ENCODE data around the gene SAP30L.

The SAP30L gene

DNA sequence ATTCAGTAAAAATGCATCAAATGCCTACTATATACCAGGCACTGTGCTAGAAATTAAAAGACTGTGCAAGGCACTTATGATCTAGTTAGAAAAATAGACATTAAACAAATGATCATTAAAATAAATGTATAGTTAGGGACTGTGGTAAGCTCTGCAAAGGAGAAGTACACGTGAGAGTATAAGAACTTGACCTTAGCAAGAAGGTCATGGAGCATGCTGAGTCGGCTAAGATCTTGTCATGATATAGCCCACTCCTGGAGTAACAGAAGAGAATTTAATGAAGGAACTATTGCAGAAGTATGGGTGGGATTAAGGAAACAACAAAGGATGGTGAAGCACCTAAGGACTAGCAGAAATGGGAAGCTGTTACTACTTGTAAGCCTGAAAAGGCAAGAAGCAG lies 23.5 kb upstream of the SAP30L start:
- no peak for DNase-seq

DNA sequence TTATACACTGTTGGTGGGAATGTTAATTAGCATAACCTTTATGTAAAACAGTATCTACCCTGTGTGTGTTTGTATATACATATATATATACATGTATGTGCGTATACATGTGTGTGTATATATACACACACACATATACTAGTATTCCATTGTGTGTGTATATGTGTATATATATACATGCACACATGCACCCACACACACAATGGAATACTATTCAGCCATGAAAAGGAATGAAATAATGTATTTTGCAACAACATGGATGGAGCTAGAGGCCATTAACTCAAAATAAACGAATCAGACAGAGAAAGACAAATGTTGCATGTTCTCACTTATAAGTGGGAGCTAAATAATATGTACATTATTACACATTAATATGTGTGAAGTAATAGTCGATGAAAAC lies 17.6 kb upstream of the SAP30L start:
- no peak for DNase-seq

DNA sequence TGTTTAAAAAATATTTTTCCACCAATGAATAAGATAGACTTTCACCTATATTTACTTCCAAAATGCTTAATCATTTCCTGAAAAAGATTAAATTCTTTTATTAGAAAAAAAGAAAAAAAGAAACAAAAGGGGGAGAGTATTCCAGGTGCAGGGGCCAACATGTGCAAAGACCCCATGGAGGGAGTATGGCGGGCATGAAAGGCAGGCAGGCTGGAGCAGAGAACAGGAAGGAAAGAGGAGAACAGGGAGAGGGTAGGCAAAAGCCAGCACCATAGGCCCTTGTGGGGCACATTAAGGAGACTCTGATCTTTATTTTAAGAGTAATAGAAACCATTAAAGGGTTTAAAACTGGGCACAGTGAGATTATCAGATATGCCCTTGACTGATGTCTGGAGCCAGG lies 16.5 kb upstream of the SAP30L start:
- no peak for DNase-seq

DNA sequence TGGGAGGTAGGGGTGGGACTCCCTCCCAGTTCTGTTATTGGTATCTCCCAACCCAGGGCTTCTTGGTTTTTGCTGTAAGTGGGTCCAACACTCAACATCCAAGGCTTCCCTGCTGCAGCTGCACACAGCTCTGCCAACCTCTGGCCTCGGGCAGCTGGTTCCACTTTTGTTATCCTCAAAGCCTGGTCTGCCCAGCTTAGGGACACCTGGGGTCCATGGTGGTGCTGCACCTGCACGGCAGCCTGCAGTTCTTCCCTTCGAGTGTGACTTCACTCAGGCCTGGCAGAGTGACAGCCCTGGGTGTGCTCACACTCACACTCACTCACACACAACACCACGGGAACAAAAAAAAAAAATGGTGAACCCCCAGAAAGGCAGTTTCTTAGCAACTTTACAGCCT lies 15.3 kb upstream of the SAP30L start:
- DNase-seq, result no peak

DNA sequence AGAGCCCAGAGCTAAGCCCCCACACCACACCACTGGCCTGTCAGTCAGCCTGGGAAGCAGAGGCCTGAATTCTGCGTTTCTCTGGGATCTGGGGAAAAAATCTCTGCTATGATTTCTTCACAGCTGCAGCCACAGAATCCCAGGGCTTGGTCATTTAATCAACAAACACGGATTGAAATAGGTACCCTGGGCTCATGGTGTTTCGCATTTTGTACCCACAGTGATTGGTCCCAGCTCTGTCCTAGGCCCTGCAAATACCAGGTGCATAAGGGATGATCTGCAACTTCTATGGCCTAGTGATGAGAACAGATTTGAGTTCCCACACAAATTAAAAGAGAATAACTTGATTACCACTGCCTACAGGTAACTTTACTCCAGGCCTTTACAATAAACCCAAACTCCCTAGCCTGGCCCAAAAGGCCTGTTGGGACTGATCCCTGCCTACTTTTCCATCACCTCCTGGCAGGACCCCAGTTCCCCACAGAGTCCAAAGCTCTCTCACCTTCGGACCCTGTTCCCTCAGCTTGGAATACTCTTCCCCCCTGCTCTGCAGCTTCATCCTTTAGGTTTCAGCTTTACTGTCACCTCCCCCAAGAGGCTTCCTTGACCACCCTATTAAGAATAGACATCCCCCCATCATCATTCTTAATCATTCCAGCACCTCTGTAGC lies 14.7 kb upstream of the SAP30L start:
- DNase-seq, result no peak

DNA sequence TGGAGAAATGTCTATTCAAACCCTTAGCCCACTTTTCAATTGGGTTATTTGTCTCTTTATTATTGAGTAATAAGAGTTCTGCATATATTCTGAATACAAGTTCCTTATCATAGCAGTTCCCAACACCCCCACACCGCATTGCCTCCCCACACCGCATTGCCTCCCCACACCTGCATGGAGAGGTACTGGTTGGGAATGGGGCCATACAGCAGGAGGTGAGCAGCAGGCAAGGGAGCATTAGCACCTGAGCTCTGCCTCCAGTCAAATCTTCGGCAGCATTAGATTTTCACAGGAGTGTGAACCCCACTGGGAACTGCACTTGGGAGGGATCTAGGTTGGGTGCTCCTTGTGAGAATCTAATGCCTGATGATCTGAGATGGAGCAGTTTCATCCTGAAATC lies 10.6 kb upstream of the SAP30L start:
- no peak for DNase-seq

DNA sequence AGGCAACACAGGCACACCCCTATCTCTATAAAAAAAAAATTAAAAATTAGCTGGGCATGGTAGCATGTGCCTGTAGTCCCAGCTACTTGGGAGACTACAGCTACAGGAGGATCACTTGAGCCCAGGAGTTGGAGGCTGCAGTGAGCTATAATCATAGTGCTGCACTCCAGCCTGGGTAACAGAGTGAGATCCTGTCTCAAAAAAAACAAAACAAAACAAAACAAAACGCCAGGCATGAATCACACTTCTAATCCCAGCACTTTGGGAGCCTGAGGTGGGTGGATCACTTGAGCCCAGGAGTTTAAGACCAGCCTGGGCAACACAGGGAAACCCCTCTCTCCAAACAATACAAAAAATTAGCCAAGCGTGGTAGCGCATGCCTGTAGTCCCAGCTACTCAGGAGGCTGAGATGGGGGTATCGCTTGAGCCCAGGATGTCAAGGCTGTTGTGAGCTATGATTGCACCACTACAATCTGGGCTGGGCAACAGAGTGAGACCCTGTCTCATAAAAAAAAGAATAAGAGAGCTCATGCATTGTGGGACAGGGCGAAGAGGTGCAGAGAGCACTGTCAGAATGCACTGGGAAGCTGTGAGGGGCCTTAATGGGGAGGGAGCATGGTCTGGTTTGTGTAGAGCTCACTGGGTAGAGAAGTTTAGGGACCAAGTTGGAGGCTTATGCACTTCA lies 8.4 kb upstream of the SAP30L start:
- DNase-seq, result no peak

DNA sequence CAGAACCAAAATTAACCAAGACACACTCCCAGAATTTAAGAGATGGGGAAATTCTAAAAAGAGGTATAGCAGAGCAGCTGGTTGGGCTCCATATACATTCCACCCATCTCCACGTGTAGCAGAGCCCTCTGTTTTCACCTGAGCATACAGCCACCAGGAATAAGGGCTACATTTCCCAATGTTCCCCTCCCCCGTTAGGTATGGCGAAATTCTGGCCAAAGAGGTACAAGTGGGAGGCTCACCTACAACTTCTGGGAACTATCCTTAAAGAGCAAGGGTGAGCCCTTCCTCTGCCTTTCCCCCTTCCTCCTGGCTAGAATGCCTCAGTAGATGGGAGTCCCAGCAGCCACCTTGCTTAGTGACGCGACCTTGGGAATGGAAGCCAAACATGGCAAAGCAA lies 5.3 kb upstream of the SAP30L start:
- DNase-seq, result no peak

DNA sequence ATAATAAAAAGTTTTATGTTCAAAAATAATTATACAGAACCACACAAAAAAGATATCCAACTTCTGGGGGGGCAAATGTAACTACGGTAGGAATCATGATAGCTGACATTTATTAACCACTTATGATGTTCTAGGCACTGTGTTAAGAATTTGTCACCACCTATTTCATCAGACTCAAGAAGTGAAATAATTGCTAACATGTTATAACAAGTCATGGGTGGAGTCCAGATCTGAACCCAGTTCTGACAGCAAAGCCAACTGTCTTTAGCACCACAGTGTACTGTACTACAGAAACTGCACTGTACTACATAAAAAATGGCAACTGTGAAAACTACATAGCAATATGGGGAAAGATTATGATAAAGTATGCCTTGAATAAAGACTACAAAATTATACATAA lies 3.0 kb upstream of the SAP30L start:
- DNase-seq, result no peak

DNA sequence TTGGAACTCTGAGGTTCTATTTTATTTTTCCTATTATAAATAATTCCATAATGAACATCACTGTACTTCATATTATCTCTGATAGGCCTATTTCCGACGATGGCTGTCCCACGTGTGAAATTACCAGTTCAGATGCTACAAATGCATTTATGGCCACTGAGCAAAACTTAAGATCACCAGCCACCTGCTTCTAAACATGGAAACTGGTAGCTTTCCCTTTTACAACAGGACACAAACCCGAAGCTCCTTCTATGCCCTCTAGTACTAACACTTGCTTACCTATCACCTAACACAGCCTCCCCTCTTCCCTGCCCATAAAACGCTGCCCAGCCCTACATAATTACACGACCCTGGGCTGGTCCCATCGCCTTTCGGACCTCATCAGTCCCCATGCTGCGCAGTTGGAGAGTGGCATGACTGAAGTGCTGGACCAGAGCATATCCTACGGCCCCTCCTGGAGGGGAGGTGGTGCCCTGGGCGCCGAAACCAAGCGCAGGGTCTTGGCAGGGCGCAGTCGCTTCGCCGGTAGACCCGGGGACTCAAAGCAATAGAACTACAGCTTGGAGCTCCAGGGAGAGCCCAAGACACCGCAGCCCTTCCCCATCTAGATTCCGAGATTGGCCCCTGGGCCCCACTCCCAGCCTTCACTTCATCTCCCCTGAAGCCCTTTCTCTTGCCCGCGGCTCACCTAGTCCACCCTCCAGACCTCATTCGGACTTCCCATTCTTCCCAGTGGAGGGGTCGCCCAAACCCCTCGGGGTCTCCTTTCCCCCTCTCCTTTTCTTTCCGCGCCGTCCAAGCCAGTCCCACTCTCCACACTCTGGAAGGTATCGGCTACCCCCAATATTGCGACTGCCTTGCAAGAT lies 1.0 kb upstream of the SAP30L start:
- peak; percentile 27 for DNase-seq

DNA sequence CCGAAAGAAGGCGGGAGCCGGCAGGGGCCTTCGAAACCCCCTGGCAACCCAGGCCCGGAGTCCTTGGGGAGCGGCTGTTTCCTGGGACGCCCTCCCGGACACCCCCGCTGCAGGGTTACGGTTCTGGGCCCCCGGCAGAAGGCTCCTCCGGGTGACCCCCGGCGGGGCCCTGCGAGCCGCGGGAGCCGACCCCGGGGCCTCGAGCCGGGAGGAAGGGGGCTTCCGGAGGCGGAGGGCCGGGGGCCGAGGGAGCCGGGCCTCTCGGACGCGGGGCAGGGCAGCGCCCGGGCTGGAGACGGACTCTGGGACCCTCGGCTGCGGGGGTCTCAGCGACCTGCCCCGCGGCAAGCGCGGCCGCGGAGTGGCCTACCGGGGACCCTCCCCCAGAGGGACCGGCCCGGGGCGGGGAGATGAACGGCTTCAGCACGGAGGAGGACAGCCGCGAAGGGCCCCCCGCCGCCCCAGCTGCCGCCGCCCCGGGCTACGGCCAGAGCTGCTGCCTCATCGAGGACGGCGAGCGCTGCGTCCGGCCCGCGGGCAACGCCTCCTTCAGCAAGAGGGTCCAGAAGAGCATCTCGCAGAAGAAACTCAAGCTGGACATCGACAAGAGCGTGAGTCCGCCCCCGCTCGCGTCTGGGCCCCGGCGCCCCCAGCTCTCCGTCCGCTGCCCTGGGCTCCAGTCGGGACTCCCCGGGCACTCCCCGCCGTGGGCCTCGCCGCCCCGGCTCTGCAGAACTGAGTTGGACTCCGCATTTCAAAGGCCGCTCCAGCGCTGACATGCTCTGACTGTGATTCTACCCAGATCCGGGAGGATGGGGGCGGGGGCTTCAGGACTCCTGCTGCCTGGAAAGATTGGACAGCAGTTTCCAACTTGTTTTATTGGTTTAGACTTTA lies 645 bp downstream of the SAP30L start:
- no peak for DNase-seq

DNA sequence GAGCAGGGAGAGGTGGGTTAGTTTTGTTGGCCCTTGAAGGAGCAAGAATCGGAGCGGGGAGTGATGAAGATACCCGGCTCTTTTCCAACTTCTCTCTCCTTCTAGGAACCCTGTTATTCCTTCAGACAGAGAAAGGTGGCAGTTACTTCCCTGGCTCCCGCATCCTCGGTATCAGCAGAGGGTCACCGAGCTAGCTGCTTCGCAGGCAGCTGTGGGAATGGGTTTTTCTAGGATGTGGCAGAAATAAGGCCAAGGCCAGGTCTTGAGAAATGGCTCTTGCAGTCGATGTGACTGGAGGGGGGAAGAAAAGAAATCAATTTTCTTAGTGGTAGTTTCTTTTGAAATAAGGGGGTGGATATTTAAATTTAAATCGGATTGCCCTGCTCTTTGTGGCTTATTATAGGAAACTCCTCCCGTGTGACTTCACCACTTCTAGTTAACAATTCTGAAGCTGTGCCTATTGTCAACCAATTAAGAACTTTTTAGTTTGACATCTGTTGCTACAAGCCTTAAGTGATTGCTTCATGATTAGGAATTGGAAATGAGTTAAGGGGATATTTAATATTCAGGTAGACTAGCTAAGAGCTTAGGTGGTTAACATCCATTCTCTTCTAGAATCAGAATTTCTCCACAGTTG lies 1.4 kb downstream of the SAP30L start:
- DNase-seq, result no peak

DNA sequence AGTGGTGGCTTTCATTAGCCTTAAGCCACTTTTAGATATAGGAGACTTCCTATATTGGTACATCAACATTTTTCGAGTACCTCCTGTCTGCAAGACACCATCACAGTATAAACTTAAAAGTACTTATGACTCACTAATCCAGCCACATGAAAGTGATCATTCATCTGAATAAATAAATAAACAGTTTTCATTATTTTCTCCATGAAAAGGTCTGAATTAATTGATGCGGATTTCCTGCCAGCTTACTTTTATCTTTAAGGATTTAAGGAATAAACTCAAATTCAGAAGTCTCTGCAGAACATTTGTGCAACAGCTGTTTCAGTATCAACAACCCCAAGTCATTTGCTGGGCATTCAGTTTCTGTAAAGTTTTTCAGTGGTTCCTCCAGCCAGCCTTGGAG lies 4.0 kb downstream of the SAP30L start:
- no peak for DNase-seq

DNA sequence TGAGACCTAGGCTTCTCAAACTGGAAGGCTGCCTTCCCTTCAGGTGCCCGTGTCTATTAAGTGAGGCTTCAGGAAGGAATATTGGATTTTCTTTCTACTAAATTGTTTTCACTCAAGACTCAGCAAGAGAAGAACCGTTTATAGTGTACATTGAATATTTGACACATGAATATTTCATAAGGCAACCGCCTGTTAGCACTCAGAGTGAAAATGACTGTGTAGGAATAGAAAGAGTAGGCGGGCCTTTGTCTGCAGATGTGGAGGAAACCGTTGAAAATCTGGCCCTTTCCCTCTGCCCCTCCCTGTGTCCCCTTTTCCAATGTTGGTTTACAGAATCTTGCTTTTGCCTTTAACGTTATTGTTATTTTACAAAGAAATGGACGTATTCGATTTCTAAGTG lies 6.2 kb downstream of the SAP30L start:
- no peak for DNase-seq

DNA sequence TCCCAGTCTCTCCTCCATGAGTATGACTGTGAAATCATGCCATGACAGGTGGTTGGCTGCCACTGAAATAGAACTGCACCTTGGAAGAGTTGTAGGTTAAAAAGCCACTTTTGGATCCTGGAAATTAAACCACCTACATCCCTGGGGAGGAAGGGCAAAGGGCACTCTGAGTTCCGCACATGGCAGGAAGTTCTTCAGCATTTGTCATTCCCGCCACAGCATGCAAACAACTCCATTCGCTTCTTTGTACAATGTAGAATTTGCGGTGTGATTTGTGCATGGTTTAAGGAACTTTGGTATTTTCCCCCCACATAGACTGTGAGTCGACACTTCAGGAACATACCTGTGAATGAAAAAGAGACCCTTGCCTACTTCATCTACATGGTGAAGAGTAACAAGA lies 9.8 kb downstream of the SAP30L start:
- no peak for DNase-seq

DNA sequence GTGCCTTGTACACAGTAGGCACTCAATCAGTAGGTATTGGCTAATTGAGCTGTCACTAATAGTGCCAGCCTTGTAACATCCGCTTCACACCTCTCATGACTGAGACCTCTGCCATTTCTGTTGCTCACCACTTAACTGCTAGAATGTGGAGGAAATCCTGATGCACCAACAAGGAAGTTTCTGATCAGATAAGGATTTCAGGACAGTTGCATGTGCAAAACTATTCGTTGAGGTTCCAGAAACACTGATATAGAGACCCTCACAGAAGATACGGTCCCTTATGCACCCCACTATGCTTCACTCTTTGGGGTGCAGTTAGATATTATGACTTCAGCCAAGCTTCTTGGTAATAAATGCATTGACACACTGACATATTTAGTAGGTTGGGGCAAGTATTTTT lies 10.7 kb downstream of the SAP30L start:
- DNase-seq, result peak; percentile 78

DNA sequence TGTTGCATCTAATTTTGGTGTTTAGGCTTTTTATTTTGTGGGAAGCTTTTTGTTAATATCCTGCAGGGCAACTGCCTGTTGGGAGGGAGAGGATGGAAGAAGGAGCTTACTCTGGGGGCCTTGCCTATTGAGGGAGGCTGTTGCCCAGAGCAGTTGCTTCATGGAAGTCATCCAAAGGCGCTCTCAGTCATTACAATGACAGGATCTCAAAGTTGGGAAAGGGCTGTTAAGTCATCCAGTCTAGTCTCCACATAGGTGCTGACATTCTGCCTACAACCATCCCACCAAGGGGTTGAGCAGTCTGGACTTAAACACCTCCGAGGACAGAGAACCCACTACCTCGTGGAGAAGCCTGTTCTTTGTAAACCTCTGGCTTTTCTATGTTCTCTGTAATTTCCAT lies 13.2 kb downstream of the SAP30L start:
- no peak for DNase-seq

DNA sequence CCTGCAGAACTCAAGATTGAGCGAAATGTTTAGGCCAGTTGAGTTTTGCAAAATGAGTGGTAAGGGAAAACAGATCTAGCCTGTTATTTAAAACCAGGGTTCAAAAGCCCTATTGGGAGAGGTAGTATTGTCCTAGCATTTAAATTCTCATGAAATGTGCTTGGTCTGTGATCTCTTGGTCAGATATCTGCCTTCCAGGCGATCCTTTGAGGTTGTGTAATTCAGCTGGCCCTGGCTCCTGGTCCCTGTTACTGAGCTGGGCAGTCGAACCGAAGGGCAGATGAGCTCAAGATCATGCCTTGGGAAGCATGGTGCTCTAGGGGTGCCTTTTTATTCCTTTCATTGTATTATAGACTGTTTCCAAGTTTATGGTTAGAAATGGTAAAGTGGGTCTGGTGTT lies 14.4 kb downstream of the SAP30L start:
- DNase-seq, result no peak

DNA sequence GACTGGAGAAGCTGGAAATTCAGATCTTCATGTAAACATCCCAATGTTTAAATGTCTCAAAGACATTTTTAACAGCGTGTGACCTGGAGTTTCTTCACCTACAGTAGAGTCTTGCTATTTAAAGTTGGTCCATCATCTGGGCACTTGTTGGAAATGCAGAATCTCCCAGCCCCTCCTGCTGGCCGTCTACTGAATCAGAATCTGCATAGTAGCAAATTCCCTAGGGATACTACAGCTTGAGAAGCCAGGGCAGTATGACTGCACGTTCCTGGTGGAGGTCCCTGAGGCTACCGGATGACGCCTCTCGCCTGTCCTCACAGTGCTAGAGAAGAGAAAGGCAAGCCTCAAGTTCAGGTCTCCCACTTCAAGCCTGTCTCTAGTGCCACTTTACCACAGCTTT lies 15.7 kb downstream of the SAP30L start:
- no peak for DNase-seq

DNA sequence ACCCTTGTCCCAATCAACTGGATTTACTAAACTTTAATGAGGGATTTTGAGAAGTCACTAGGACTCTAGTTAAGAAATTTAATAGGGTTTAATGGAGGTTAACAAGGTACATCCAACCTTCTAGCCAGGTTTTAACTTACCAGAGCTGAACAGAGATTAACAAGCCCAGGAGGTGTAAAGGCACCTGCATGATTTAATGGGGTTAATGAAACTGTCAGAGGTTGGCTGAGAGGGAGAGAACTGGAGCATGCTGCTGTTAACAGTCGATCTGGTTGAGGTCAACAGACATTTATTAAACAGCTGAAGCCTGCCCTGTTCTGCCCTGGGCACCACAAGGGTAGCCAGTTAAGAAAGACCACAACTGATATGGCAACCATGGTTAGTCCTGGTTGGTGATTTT lies 18.6 kb downstream of the SAP30L start:
- no peak for DNase-seq

DNA sequence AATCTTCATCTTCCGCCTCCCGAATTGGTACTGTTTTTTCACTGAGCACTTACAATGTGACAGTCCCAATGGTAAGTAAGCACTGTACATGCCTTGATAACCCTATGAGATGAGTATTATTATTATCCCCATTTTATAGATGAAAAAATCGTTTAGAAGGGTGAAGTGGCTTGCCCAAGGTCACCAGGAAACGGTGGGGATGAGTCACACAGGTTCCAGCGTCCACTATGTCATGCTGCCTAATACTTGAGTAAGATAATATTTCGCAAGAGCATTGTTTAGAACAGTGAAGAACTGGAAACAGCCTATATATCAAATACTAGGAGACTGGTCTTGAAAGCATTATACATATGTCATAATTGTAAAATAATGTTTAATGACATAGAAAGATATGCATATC lies 19.4 kb downstream of the SAP30L start:
- no peak for DNase-seq

DNA sequence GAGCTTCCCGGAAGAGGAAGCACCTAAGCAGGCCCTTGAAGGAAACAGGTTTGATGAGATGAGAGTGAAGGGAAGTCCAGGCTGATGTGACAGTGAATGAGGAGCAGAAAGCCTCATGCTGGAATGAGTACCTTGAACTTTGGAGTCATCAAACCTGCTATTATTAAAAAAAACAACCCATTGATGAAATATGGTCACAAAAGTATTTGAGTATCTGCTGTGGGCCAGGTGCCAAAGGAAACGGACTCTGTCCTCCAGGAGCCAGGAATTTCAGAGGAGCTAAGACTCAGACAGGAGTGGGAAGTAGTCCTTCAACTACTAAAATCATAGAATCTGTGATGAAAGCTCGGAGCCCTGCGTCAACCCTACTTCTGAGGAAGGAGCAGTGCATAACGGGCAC lies 20.4 kb downstream of the SAP30L start:
- DNase-seq, result no peak

DNA sequence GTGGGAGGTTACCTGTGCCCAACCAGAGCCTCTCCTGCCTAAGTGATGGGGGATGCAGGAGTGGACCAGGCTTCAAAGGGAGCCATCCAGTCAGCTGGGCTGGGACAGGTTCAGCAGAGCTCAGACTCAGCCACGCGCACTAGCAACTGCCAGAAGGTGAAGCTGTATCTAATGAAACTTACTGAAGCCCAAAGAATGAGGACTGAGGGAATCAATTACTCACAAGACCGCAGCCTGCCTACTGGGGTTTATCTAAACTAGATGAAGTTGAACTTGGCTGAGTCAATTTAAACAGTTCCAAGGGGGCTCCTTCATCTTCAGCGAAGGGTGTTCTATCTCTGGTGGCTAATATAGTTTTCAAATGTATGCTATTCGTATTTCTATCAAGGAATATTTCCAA lies 20.9 kb downstream of the SAP30L start:
- no peak for DNase-seq

Data from GF-D8 (cell line).